Keratinocyte (primary cell): ENCODE measurements around the gene CWF19L2. TPM values are rescaled to one million over a fixed set of nuclear protein-coding genes. Genes with fewer than 3 reads are reported as not detected.

Experiments
- DNase-seq: peaks from one replicate; pipeline ENCODE4 v3.0.0-alpha.2; 2011; ENCODE audit warnings: low read depth, missing footprints, low spot score
- FAIRE-seq: peaks from 2 replicates; lab custom pipeline; 2011; peaks lifted over from hg19 to GRCh38; lab: Jason Lieb, UNC
- H2AFZ ChIP-seq: 2 replicates; pipeline ENCODE4 v1.6.0; 2012; ENCODE audit warnings: low read length, control low read depth, inconsistent platforms; ENCODE audit not compliant: control insufficient read depth
- H3K27ac ChIP-seq: 2 replicates; pipeline ENCODE4 v1.5.1; 2011; ENCODE audit warnings: low read length; ENCODE audit not compliant: control insufficient read depth, insufficient read depth
- H3K27me3 ChIP-seq: 3 replicates; pipeline ENCODE4 v1.6.0; 2011; ENCODE audit warnings: low read length; ENCODE audit not compliant: control insufficient read depth, insufficient read depth; ENCODE audit errors: extremely low read depth
- H3K36me3 ChIP-seq, 2 experiments: 2 replicates in 1 of 2; 3 replicates in 1 of 2; pipeline ENCODE4 v1.5.1; 2011; ENCODE audit warnings: low read length in 2 of 2, mild to moderate bottlenecking in 1 of 2; ENCODE audit not compliant: control insufficient read depth in 2 of 2, insufficient read depth in 2 of 2; ENCODE audit errors: extremely low read depth in 1 of 2
- H3K4me1 ChIP-seq: 3 replicates; pipeline ENCODE4 v1.5.1; 2011; ENCODE audit warnings: low read length; ENCODE audit not compliant: control insufficient read depth, insufficient read depth; ENCODE audit errors: extremely low read depth
- H3K4me2 ChIP-seq: 3 replicates; pipeline ENCODE4 v1.6.0; 2011; ENCODE audit warnings: low read depth, low read length; ENCODE audit not compliant: control insufficient read depth, insufficient read depth; ENCODE audit errors: extremely low read depth
- H3K4me3 ChIP-seq, 3 experiments: fragments of 200-600 bp in 1 of 3; sonication (generic) in 1 of 3; 2 replicates in 2 of 3; 3 replicates in 1 of 3; pipeline ENCODE4 v1.5.1; 2011 to 2016; ENCODE audit warnings: low read length in 3 of 3, mild to moderate bottlenecking in 3 of 3, control low read depth in 2 of 3, inconsistent platforms in 1 of 3, low read depth in 1 of 3, mixed read lengths in 1 of 3, mixed run types in 1 of 3, moderate library complexity in 1 of 3; ENCODE audit not compliant: control insufficient read depth in 2 of 3, insufficient read depth in 2 of 3; ENCODE audit errors: extremely low read depth in 1 of 3
- H3K79me2 ChIP-seq: 2 replicates; pipeline ENCODE4 v1.6.0; 2012; ENCODE audit warnings: low read length; ENCODE audit not compliant: control insufficient read depth, insufficient read depth
- H3K9ac ChIP-seq: 3 replicates; pipeline ENCODE4 v1.6.0; 2011; ENCODE audit warnings: low read length; ENCODE audit not compliant: control insufficient read depth, insufficient read depth; ENCODE audit errors: extremely low read depth
- H3K9me1 ChIP-seq: 3 replicates; pipeline ENCODE4 v1.6.0; 2011; ENCODE audit warnings: low read length; ENCODE audit not compliant: control insufficient read depth, insufficient read depth; ENCODE audit errors: extremely low read depth
- H3K9me3 ChIP-seq: 2 replicates; pipeline ENCODE4 v1.5.1; 2012; ENCODE audit warnings: low read depth, low read length; ENCODE audit not compliant: control insufficient read depth
- H4K20me1 ChIP-seq: 3 replicates; pipeline ENCODE4 v1.6.0; 2011; ENCODE audit warnings: low read length; ENCODE audit not compliant: control insufficient read depth, insufficient read depth; ENCODE audit errors: extremely low read depth
- CTCF ChIP-seq, 3 experiments: IDR thresholded peaks in 1 of 3; conservative IDR thresholded peaks in 1 of 3; optimal IDR thresholded peaks in 1 of 3; 2 replicates in 2 of 3; 3 replicates in 1 of 3; pipeline versions ENCODE3 to v1.5.1; 2011; ENCODE audit warnings: low read length in 3 of 3, mild to moderate bottlenecking in 3 of 3, moderate library complexity in 2 of 3, control low read depth in 1 of 3, inconsistent platforms in 1 of 3; ENCODE audit not compliant: insufficient read depth in 2 of 3; ENCODE audit errors: extremely low read depth in 1 of 3
- EZH2 ChIP-seq: IDR thresholded peaks from one replicate; pipeline ENCODE4 v1.6.1; 2012; ENCODE audit warnings: inconsistent platforms, mild to moderate bottlenecking, low read length, moderate library complexity
- dilution Hi-C: fragments of 300-500 bp; cut with MboI; formaldehyde crosslinking; loops from one replicate; pipeline ENCODE4 v1.7.0; 2020; ENCODE audit warnings: low sequenced_read_pairs; ENCODE audit not compliant: extremely low pct_ligation_motif_present
- polyA plus RNA-seq, 5 experiments: library from polyadenylated mRNA; depleted of rRNA in 3 of 5; stranded (reverse) in 3 of 5; stranded (forward) in 1 of 5; unstranded in 1 of 5; fragments of >200 nt; gene quantifications; 1 replicate in 1 of 5; 2 replicates in 3 of 5; 3 replicates in 1 of 5; pipeline versions ENCODE4 v1.2.1 to v1.2.3, GENCODE V29; 2011 to 2012; ENCODE audit warnings: missing spikeins in 2 of 5, low read depth in 1 of 5, low replicate concordance in 1 of 5

Gene CWF19L2
- polyA plus RNA-seq, 1 donor (not counting 4 experiments of a cell fraction or from before 2014, with no cell fraction given), result 6.2 TPM

DNA sequence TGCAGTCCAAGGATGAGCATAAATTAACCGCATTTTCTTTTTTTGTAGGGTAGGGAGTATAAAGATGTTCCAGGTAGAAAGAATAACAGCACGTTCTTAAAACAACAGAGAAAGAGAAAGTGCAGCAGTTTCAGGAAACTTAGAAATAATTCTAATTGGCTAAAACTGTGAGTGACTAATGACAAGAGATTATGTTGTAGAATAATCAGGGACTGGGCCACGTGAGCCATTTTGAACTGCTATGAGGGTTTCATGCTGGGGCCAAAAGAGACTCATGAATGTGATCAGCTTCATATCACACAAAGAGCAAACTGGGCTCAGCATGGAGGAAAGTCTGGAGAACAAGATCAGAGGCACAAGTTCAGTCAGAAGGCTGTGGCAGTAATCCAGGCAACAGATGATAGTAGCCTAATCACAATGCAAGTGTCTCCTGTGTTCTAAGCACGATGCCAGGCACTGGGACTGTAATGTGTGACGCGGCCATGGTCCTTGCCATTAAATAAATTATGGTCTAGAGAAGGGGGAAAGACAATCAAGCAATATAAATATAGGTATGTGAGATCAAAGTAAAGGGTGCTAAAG is 17.9 kb downstream of the CWF19L2 start:
- Histone ChIP-seq H3K9me3 (no peaks in the 10 kb centered on the region), H3K27me3 (no peaks in the 10 kb centered on the region), H3K36me3 (no peaks in the 10 kb centered on the region), H3K27ac (no peak overlapping the region), H2AFZ (no peak overlapping the region), H4K20me1 (no peaks in the 10 kb centered on the region), H3K79me2 (no peaks in the 10 kb centered on the region), H3K9me1 (no peaks in the 10 kb centered on the region), H3K4me1 (no peaks in the 10 kb centered on the region), H3K9ac (no peak overlapping the region), H3K4me3 (no peak overlapping the region), H3K4me2 (no peak overlapping the region)
- dilution Hi-C loops, result no loop called here
- FAIRE-seq, result no peak
- DNase-seq, result no peak
- no peak for TF ChIP-seq EZH2
- TF ChIP-seq CTCF (optimal IDR thresholded peaks at IDR 0.05 in 1 of 3, IDR thresholded peaks at IDR 0.05 in 1 of 3, conservative IDR thresholded peaks at IDR 0.05 in 1 of 3; ENCODE audit: extremely low read depth in 1 of 3, insufficient read depth in 2 of 3, low read length in 3 of 3), result no peak

- Histone ChIP-seq H3K36me3 (no peaks in the 10 kb centered on the region), H2AFZ (no peak overlapping the region), H3K79me2 (no peaks in the 10 kb centered on the region), H3K9me3 (no peaks in the 10 kb centered on the region), H3K9me1 (no peaks in the 10 kb centered on the region), H3K4me2 (no peak overlapping the region), H3K4me1 (no peaks in the 10 kb centered on the region), H3K27me3 (no peaks in the 10 kb centered on the region), H3K9ac (no peak overlapping the region), H4K20me1 (no peaks in the 10 kb centered on the region), H3K4me3 (no peak overlapping the region), H3K27ac (no peak overlapping the region)
- no peak for TF ChIP-seq EZH2
- TF ChIP-seq CTCF (optimal IDR thresholded peaks at IDR 0.05 in 1 of 3, IDR thresholded peaks at IDR 0.05 in 1 of 3, conservative IDR thresholded peaks at IDR 0.05 in 1 of 3; ENCODE audit: extremely low read depth in 1 of 3, insufficient read depth in 2 of 3, low read length in 3 of 3), result no peak
- DNase-seq (no peak), FAIRE-seq (no peak)
- dilution Hi-C loops, result no loop called here
These were observed 19.5 kb downstream of the CWF19L2 start for GRCh38 chr11:107438148-107438547.
